Spinal cord (tissue), 10 donors: ENCODE data around the gene SLC7A1. TPM values are rescaled to one million over a fixed set of nuclear protein-coding genes. Genes with fewer than 3 reads are reported as not detected.

ENCODE experiments used
- DNase-seq, 6 donors: peaks; one replicate each; pipeline versions ENCODE4 v3.0.0 to v3.0.0-alpha.2; 2013 to 2015; ENCODE audit warnings: low spot score in 6 of 6, low read depth in 4 of 6
- H3K27ac ChIP-seq: one replicate; pipeline ENCODE4 v1.5.1; 2013; ENCODE audit warnings: low read depth, low read length, control low read depth
- H3K27me3 ChIP-seq: one replicate; pipeline ENCODE4 v1.6.1; 2013; ENCODE audit warnings: low read length; ENCODE audit not compliant: control insufficient read depth, insufficient read depth
- H3K36me3 ChIP-seq: one replicate; pipeline ENCODE4 v1.6.1; 2013; ENCODE audit warnings: low read length; ENCODE audit not compliant: control insufficient read depth, insufficient read depth
- H3K4me1 ChIP-seq: one replicate; pipeline ENCODE4 v1.6.1; 2013; ENCODE audit warnings: low read length; ENCODE audit not compliant: control insufficient read depth, insufficient read depth
- H3K4me3 ChIP-seq: one replicate; pipeline ENCODE4 v1.5.1; 2013; ENCODE audit warnings: low read depth, low read length, control low read depth
- H3K9me3 ChIP-seq: one replicate; pipeline ENCODE4 v1.6.1; 2013; ENCODE audit warnings: low read length; ENCODE audit not compliant: control insufficient read depth, insufficient read depth
- WGBS: methylation state at CpG from one replicate; pipeline ENCODE4 v1.1.5; 2013; ENCODE audit warnings: missing lambda C conversion rate; ENCODE audit not compliant: insufficient coverage; 5-methylcytosine and 5-hydroxymethylcytosine counted together
- polyA plus RNA-seq, 2 donors: library from polyadenylated mRNA; unstranded; fragments of 120-200 nt; gene quantifications; one replicate each; pipeline ENCODE4 v1.2.1, GENCODE V29; 2013; ENCODE audit not compliant: insufficient read length in 2 of 2
- total RNA-seq, 2 donors: library from RNA; depleted of rRNA in 1 of 2; stranded (reverse); fragments of 120-200 nt in 1 of 2; fragments of >200 nt in 1 of 2; gene quantifications; one replicate each; pipeline versions ENCODE4 v1.2.3 to v1.2.4, GENCODE V29; 2013 to 2014
- donor health status: healthy.

The SLC7A1 gene
- total and polyA plus RNA-seq, 4 donors: 25.7 to 57.5 (median 42.5) TPM

GRCh38 chr13:29566206-29566605, 29.3 kb downstream of the SLC7A1 start:
- H3K4me3 ChIP-seq: no peak overlapping the region
- DNase-seq: no peak
- H3K9me3 ChIP-seq: no peaks in the 10 kb centered on the region
- H3K4me1 ChIP-seq: peaks cover 40% of the 10 kb centered on the region
- WGBS: 96% methylated on average over 4 of the region's 7 CpGs
- H3K27me3 ChIP-seq: no peaks in the 10 kb centered on the region
- no peak overlapping the region for H3K27ac ChIP-seq
- H3K36me3 ChIP-seq: peaks cover 3% of the 10 kb centered on the region

- no peaks in the 10 kb centered on the region for H3K9me3 ChIP-seq
- no peak overlapping the region for H3K4me3 ChIP-seq
- no peak overlapping the region for H3K27ac ChIP-seq
- peak in 1 of 6 donors; percentile 65 for DNase-seq
- H3K27me3 ChIP-seq: no peaks in the 10 kb centered on the region
- H3K36me3 ChIP-seq: peaks cover 3% of the 10 kb centered on the region
- peaks cover 32% of the 10 kb centered on the region for H3K4me1 ChIP-seq
These were observed 30.7 kb downstream of the SLC7A1 start for GRCh38 chr13:29564818-29565217.

- peak in 1 of 6 donors; percentile 86 for DNase-seq
- no peak overlapping the region for H3K27ac ChIP-seq
- no peaks in the 10 kb centered on the region for H3K9me3 ChIP-seq
- H3K27me3 ChIP-seq: no peaks in the 10 kb centered on the region
- 100% methylated on average over 2 of the region's 5 CpGs for WGBS
- H3K36me3 ChIP-seq: no peaks in the 10 kb centered on the region
- peaks cover 28% of the 10 kb centered on the region for H3K4me1 ChIP-seq
- no peak overlapping the region for H3K4me3 ChIP-seq
These were observed 31.1 kb downstream of the SLC7A1 start for GRCh38 chr13:29564373-29564772.

- H3K27me3 ChIP-seq: no peaks in the 10 kb centered on the region
- no peak overlapping the region for H3K4me3 ChIP-seq
- no peaks in the 10 kb centered on the region for H3K36me3 ChIP-seq
- 67% methylated on average over 2 of the region's 6 CpGs for WGBS
- H3K27ac ChIP-seq: no peak overlapping the region
- H3K4me1 ChIP-seq: peaks cover 24% of the 10 kb centered on the region
- H3K9me3 ChIP-seq: no peaks in the 10 kb centered on the region
- DNase-seq: no peak
These were observed 31.5 kb downstream of the SLC7A1 start for GRCh38 chr13:29563941-29564340.

GRCh38 chr13:29562786-29563438, 32.6 kb downstream of the SLC7A1 start:
- no peaks in the 10 kb centered on the region for H3K9me3 ChIP-seq
- H3K36me3 ChIP-seq: no peaks in the 10 kb centered on the region
- H3K27me3 ChIP-seq: no peaks in the 10 kb centered on the region
- H3K27ac ChIP-seq: no peak overlapping the region
- DNase-seq: peak in 1 of 6 donors; percentile 42
- no peak overlapping the region for H3K4me3 ChIP-seq
- WGBS: 51% methylated on average over 3 of the region's 7 CpGs
- H3K4me1 ChIP-seq: peaks cover 22% of the 10 kb centered on the region

- no peaks in the 10 kb centered on the region for H3K27me3 ChIP-seq
- 93% methylated on average over 4 of the region's 6 CpGs for WGBS
- H3K4me3 ChIP-seq: no peak overlapping the region
- no peaks in the 10 kb centered on the region for H3K9me3 ChIP-seq
- no peak overlapping the region for H3K27ac ChIP-seq
- no peaks in the 10 kb centered on the region for H3K36me3 ChIP-seq
- H3K4me1 ChIP-seq: peaks cover 16% of the 10 kb centered on the region
- DNase-seq: no peak
These were observed 33.6 kb downstream of the SLC7A1 start for GRCh38 chr13:29561918-29562317.

- DNase-seq: peak in 2 of 6 donors; percentile 38 to 42
- Histone ChIP-seq H3K9me3 (no peaks in the 10 kb centered on the region), H3K4me3 (no peak overlapping the region), H3K36me3 (peaks cover 9% of the 10 kb centered on the region), H3K4me1 (peaks cover 2% of the 10 kb centered on the region), H3K27me3 (no peaks in the 10 kb centered on the region), H3K27ac (no peak overlapping the region)
- WGBS: 40% methylated on average over 1 of the region's 3 CpGs
These were observed 38.7 kb downstream of the SLC7A1 start for GRCh38 chr13:29556742-29557141.

- Histone ChIP-seq H3K4me3 (no peak overlapping the region), H3K27me3 (no peaks in the 10 kb centered on the region), H3K4me1 (peaks cover 2% of the 10 kb centered on the region), H3K27ac (no peak overlapping the region), H3K9me3 (no peaks in the 10 kb centered on the region), H3K36me3 (peaks cover 31% of the 10 kb centered on the region)
- DNase-seq: no peak
- 91% methylated on average over 1 of the region's 6 CpGs for WGBS
These were observed 44.3 kb downstream of the SLC7A1 start for GRCh38 chr13:29551214-29551613.

- H3K27ac ChIP-seq: no peak overlapping the region
- DNase-seq: no peak
- H3K27me3 ChIP-seq: no peaks in the 10 kb centered on the region
- 86% methylated on average over 4 of the region's 5 CpGs for WGBS
- H3K4me1 ChIP-seq: peaks cover 8% of the 10 kb centered on the region
- H3K4me3 ChIP-seq: no peak overlapping the region
- no peaks in the 10 kb centered on the region for H3K9me3 ChIP-seq
- peaks cover 31% of the 10 kb centered on the region for H3K36me3 ChIP-seq
These were observed 45.0 kb downstream of the SLC7A1 start for GRCh38 chr13:29550430-29550988.

GRCh38 chr13:29548722-29549121, 46.8 kb downstream of the SLC7A1 start:
- Histone ChIP-seq H3K36me3 (peaks cover 35% of the 10 kb centered on the region), H3K4me1 (peaks cover 11% of the 10 kb centered on the region), H3K4me3 (no peak overlapping the region), H3K9me3 (no peaks in the 10 kb centered on the region), H3K27ac (no peak overlapping the region), H3K27me3 (no peaks in the 10 kb centered on the region)
- WGBS: 61% methylated on average over 7 of the region's 7 CpGs
- DNase-seq: no peak
